WTC11 (cell line): Measurements from ENCODE around the gene PASD1. TPM values are rescaled to one million over a fixed set of nuclear protein-coding genes. Genes with fewer than 3 reads are reported as not detected.

Source experiments
- ATAC-seq: fragments of 200-7000 bp; cut with Tn5 transposase; 2 replicates; pipeline ENCODE4 v1.10.0; 2021; ENCODE audit warnings: mild to moderate bottlenecking, moderate library complexity
- CTCF ChIA-PET: fragments of 300-600 bp; sonication (Branson Sonifier 250); formaldehyde crosslinking; loops from one replicate; lab custom pipeline; 2021; ENCODE audit warnings: antibody characterized with exemption; lab: Charles Lee
- POLR2A ChIA-PET: fragments of 350-600 bp; sonication (Branson Sonifier 250); formaldehyde crosslinking; loops from one replicate; lab custom pipeline; 2021; ENCODE audit warnings: antibody characterized with exemption; lab: Charles Lee
- DNase-seq: peaks from one replicate; pipeline ENCODE4 v3.0.0; 2021; ENCODE audit warnings: low spot score
- H3K27ac Mint-ChIP-seq: 2 replicates; pipeline ENCODE4 v1.8.0; 2021; ENCODE audit warnings: mixed read lengths
- H3K27me3 Mint-ChIP-seq: 2 replicates; pipeline ENCODE4 v1.8.0; 2021; ENCODE audit warnings: low read depth, mild to moderate bottlenecking, moderate library complexity, mixed read lengths
- H3K36me3 Mint-ChIP-seq: 2 replicates; pipeline ENCODE4 v1.8.0; 2021; ENCODE audit warnings: mixed read lengths
- H3K4me1 Mint-ChIP-seq: 2 replicates; pipeline ENCODE4 v1.8.0; 2022; ENCODE audit warnings: mixed read lengths
- H3K4me3 Mint-ChIP-seq: 2 replicates; pipeline ENCODE4 v1.8.0; 2021; ENCODE audit warnings: mild to moderate bottlenecking, moderate library complexity, mixed read lengths
- H3K9me3 Mint-ChIP-seq: 2 replicates; pipeline ENCODE4 v1.8.0; 2021; ENCODE audit warnings: mixed read lengths
- ARID4B ChIP-seq: sonication (generic); formaldehyde crosslinking; IDR thresholded peaks from 2 replicates; pipeline ENCODE4 v1.8.0; 2023; ENCODE audit warnings: missing genetic modification reagents, mild to moderate bottlenecking, borderline replicate concordance
- ATF1 ChIP-seq: sonication (generic); formaldehyde crosslinking; IDR thresholded peaks from 2 replicates; pipeline ENCODE4 v1.8.1; 2023; ENCODE audit warnings: mild to moderate bottlenecking, moderate library complexity, missing genetic modification reagents
- ATF3 ChIP-seq: sonication (generic); formaldehyde crosslinking; conservative IDR thresholded peaks from 2 replicates; pipeline ENCODE4 v1.8.1; 2022; ENCODE audit warnings: mild to moderate bottlenecking, missing genetic modification reagents
- CREB1 ChIP-seq: sonication (generic); formaldehyde crosslinking; IDR thresholded peaks from 2 replicates; pipeline ENCODE4 v1.8.0; 2023; ENCODE audit warnings: mild to moderate bottlenecking, missing genetic modification reagents
- ELF4 ChIP-seq: sonication (generic); formaldehyde crosslinking; IDR thresholded peaks from 2 replicates; pipeline ENCODE4 v1.8.1; 2022; ENCODE audit warnings: low read depth, mild to moderate bottlenecking, moderate library complexity, missing genetic modification reagents
- ERG ChIP-seq: fragments of 250-450 bp; sonication (Bioruptor Pico); IDR thresholded peaks from 2 replicates; pipeline ENCODE4 v1.8.0; 2021; ENCODE audit warnings: mild to moderate bottlenecking
- ETV6 ChIP-seq: sonication (generic); formaldehyde crosslinking; IDR thresholded peaks from 2 replicates; pipeline ENCODE4 v1.8.1; 2022; ENCODE audit warnings: mild to moderate bottlenecking, missing genetic modification reagents
- FOXJ3 ChIP-seq: sonication (generic); formaldehyde crosslinking; IDR thresholded peaks from 2 replicates; pipeline ENCODE4 v1.9.0; 2021; ENCODE audit warnings: missing genetic modification reagents, mild to moderate bottlenecking, borderline replicate concordance
- FOXP4 ChIP-seq: sonication (generic); formaldehyde crosslinking; IDR thresholded peaks from 2 replicates; pipeline ENCODE4 v1.8.0; 2022; ENCODE audit warnings: mild to moderate bottlenecking, missing genetic modification reagents
- KAT7 ChIP-seq: sonication (generic); formaldehyde crosslinking; IDR thresholded peaks from 2 replicates; pipeline ENCODE4 v1.8.1; 2023; ENCODE audit warnings: missing genetic modification reagents, mild to moderate bottlenecking, borderline replicate concordance
- NR3C1 ChIP-seq: sonication (generic); formaldehyde crosslinking; conservative IDR thresholded peaks from 2 replicates; pipeline ENCODE4 v1.8.1; 2023; ENCODE audit warnings: low read depth, mild to moderate bottlenecking, missing genetic modification reagents
- OVOL2 ChIP-seq: fragments of 250-450 bp; sonication (Bioruptor Pico); IDR thresholded peaks from 2 replicates; pipeline ENCODE4 v1.9.0; 2021; ENCODE audit warnings: mild to moderate bottlenecking, borderline replicate concordance
- SOX15 ChIP-seq: fragments of 250-450 bp; sonication (Bioruptor Pico); IDR thresholded peaks from 2 replicates; pipeline ENCODE4 v1.9.0; 2021; ENCODE audit warnings: mild to moderate bottlenecking
- TEAD1 ChIP-seq: sonication (generic); formaldehyde crosslinking; IDR thresholded peaks from 2 replicates; pipeline ENCODE4 v1.8.0; 2022; ENCODE audit warnings: mild to moderate bottlenecking, missing genetic modification reagents
- TP53 ChIP-seq: sonication (generic); formaldehyde crosslinking; IDR thresholded peaks from 2 replicates; pipeline ENCODE4 v1.8.1; 2023; ENCODE audit warnings: mild to moderate bottlenecking, missing genetic modification reagents
- USF2 ChIP-seq: sonication (generic); formaldehyde crosslinking; IDR thresholded peaks from 2 replicates; pipeline ENCODE4 v1.8.1; 2023; ENCODE audit warnings: mild to moderate bottlenecking, missing genetic modification reagents, moderate library complexity
- ZNF232 ChIP-seq: sonication (generic); formaldehyde crosslinking; IDR thresholded peaks from 2 replicates; pipeline ENCODE4 v1.8.0; 2022; ENCODE audit warnings: mild to moderate bottlenecking, missing genetic modification reagents
- ZNF416 ChIP-seq: fragments of 250-450 bp; sonication (Bioruptor Pico); IDR thresholded peaks from 2 replicates; pipeline ENCODE4 v1.9.0; 2021; ENCODE audit warnings: mild to moderate bottlenecking, inconsistent platforms
- total RNA-seq: library from RNA; stranded (reverse); gene quantifications from 3 replicates; pipeline ENCODE4 v1.2.3, GENCODE V29; 2021
- TF ChIP-seq, protein P1 (sequence below): sonication (generic); formaldehyde crosslinking; IDR thresholded peaks from 2 replicates; pipeline ENCODE4 v1.8.0; 2023; ENCODE audit warnings: missing genetic modification reagents
- TF ChIP-seq, protein P2 (sequence below): sonication (generic); formaldehyde crosslinking; IDR thresholded peaks from 2 replicates; pipeline ENCODE4 v1.8.0; 2022; ENCODE audit warnings: mild to moderate bottlenecking, missing genetic modification reagents
- TF ChIP-seq, protein P3 (sequence below): sonication (generic); formaldehyde crosslinking; IDR thresholded peaks from 2 replicates; pipeline ENCODE4 v1.8.1; 2023; ENCODE audit warnings: mild to moderate bottlenecking, missing genetic modification reagents

Gene PASD1
- total RNA-seq, 1 experiment from 2014 or later = not detected

DNA sequence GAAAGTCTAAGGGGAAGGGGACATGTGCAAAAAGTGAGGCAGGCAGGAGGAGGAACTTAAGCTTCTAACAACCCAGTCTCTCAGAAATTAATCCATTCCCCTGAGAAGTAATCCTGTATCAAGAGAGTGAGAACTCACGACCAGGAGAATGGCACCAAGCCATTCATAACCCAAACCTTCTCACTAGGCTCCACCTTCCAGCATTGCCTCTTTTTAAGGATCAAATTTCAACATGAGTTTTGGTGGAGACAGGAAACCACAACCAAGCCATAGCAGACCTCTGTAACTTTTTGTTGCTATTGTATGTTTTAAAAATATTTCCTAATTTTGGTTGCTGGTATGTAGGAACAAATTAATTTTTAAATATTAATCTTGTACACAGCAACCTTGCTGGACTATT, 32.8 kb downstream of the PASD1 start (continued):
- TF ChIP-seq, protein P1, sequence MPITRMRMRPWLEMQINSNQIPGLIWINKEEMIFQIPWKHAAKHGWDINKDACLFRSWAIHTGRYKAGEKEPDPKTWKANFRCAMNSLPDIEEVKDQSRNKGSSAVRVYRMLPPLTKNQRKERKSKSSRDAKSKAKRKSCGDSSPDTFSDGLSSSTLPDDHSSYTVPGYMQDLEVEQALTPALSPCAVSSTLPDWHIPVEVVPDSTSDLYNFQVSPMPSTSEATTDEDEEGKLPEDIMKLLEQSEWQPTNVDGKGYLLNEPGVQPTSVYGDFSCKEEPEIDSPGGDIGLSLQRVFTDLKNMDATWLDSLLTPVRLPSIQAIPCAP (CRISPR knock-in tag) = no peak
- TF ChIP-seq TEAD1 (CRISPR knock-in tag) = no peak
- TF ChIP-seq, all 79 proteins: peak for 0

GRCh38 chrX:151604931-151605330, 41.5 kb downstream of the PASD1 start:
- POLR2A ChIA-PET = no interaction called here
- Mint-ChIP-seq H3K4me1 (peaks cover 6% of the 10 kb centered on the region), H3K27ac (no peak overlapping the region), H3K27me3 (no peaks in the 10 kb centered on the region), H3K36me3 (no peaks in the 10 kb centered on the region), H3K9me3 (peaks cover 4% of the 10 kb centered on the region; the same call in 1 of the 2 replicates), H3K4me3 (no peak overlapping the region)
- ATAC-seq (no peak), DNase-seq (no peak)
- TF ChIP-seq TEAD1 (CRISPR knock-in tag) (no peak), ATF1 (CRISPR knock-in tag) (no peak), FOXP4 (CRISPR knock-in tag) (no peak), ARID4B (no peak), OVOL2 (CRISPR knock-in tag) (no peak), FOXJ3 (CRISPR knock-in tag) (no peak), KAT7 (CRISPR knock-in tag) (no peak), NR3C1 (CRISPR knock-in tag) (no peak), ZNF416 (CRISPR knock-in tag) (no peak), TP53 (CRISPR knock-in tag) (no peak), ELF4 (CRISPR knock-in tag) (no peak), ATF3 (CRISPR knock-in tag) (no peak)
- TF ChIP-seq, protein P2, sequence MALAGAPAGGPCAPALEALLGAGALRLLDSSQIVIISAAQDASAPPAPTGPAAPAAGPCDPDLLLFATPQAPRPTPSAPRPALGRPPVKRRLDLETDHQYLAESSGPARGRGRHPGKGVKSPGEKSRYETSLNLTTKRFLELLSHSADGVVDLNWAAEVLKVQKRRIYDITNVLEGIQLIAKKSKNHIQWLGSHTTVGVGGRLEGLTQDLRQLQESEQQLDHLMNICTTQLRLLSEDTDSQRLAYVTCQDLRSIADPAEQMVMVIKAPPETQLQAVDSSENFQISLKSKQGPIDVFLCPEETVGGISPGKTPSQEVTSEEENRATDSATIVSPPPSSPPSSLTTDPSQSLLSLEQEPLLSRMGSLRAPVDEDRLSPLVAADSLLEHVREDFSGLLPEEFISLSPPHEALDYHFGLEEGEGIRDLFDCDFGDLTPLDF (CRISPR knock-in tag) = no peak
- CTCF ChIA-PET = no interaction called here

DNA sequence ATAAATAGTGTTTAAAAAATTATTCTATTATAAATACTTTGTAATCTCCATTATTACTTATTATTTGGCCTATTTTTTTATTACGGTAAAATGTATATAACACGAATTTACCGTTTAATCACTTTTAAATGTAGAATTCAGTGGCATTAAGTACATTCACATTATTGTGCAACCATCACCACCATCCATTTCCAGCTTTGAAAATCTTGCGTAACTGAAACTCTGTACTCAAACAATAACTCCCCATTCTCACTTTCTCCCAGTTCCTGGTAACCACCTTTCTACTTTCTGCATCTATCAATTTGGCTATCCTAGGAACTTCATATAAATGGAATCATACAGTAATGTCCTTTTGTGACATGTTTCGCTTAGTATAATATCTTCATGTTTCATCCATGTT, 45.7 kb downstream of the PASD1 start:
- Mint-ChIP-seq H3K27ac (no peak overlapping the region), H3K4me1 (peaks cover 6% of the 10 kb centered on the region), H3K9me3 (no peaks in the 10 kb centered on the region), H3K27me3 (no peaks in the 10 kb centered on the region), H3K4me3 (no peak overlapping the region), H3K36me3 (no peaks in the 10 kb centered on the region)
- POLR2A ChIA-PET = no interaction called here
- CTCF ChIA-PET = no interaction called here
- ATAC-seq = no peak
- no peak for DNase-seq
- TF ChIP-seq FOXJ3 (CRISPR knock-in tag) = no peak
- TF ChIP-seq CREB1 (CRISPR knock-in tag) = no peak
- no peak for TF ChIP-seq USF2 (CRISPR knock-in tag)
- TF ChIP-seq ZNF232 (CRISPR knock-in tag) = no peak
- no peak for TF ChIP-seq SOX15 (CRISPR knock-in tag)
- TF ChIP-seq, protein P3, sequence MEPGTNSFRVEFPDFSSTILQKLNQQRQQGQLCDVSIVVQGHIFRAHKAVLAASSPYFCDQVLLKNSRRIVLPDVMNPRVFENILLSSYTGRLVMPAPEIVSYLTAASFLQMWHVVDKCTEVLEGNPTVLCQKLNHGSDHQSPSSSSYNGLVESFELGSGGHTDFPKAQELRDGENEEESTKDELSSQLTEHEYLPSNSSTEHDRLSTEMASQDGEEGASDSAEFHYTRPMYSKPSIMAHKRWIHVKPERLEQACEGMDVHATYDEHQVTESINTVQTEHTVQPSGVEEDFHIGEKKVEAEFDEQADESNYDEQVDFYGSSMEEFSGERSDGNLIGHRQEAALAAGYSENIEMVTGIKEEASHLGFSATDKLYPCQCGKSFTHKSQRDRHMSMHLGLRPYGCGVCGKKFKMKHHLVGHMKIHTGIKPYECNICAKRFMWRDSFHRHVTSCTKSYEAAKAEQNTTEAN (CRISPR knock-in tag) = no peak
- no peak for TF ChIP-seq ERG (CRISPR knock-in tag)
- TF ChIP-seq ETV6 (CRISPR knock-in tag) = no peak
